ENCODE measurements around the gene MED8.
"Not testable (repeated sequence)": the region's sequence is repeated elsewhere in the genome, so short reads cannot be mapped to it uniquely, and the experiment has no call there.

The MED8 gene

GRCh38 chr1:43382027-43382779 is 7.4 kb downstream of the MED8 start:
- no peak for ATAC-seq

DNA sequence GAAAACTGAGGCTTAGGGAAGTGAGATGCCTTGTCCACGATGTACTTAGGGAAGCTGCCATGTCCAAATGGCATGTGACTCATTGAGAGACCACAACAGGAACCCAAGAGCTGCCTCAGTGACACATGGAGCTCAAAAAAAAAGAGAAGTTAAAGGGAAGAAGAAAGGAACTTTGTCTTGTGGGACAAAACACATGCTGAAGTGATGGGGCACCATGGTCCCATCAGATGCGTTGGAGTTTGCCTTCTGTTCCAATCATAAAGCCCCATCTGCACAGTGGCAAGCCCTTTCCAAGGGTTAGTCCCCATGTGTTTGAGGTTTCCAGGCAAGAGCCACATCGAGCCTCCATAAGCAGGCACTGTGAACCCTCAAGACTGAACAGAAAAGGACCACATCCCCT is 8.0 kb downstream of the MED8 start:
- no peak for ATAC-seq

GRCh38 chr1:43379476-43379875 is 10.1 kb downstream of the MED8 start:
- no peak for ATAC-seq

GRCh38 chr1:43377831-43378230 is 11.8 kb downstream of the MED8 start:
- no peak for ATAC-seq

DNA sequence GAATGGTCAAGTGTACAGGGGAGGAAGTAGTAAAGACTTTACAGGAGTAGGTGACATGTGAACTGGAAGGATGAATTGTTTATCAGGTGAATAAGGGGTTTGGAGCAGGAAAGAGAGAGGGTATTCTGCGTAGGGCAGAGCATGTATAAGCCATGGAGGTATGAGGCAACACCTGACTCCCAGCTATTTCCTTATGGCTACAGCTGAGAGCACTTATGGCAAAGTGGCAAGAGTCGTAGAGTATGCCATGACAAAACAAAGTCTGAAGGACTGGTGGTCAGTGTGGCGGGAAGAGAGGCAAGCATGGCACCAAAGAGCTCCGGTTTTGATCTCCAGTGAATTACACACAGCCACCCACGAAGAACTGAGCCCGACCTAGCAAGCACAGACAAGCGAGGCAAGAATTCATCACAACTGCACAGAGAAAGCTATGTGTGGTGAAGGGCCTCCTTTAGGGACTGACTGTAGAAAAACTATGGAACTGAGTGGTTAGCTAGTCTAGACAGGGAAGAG is 12.8 kb downstream of the MED8 start:
- ATAC-seq, result no peak

DNA sequence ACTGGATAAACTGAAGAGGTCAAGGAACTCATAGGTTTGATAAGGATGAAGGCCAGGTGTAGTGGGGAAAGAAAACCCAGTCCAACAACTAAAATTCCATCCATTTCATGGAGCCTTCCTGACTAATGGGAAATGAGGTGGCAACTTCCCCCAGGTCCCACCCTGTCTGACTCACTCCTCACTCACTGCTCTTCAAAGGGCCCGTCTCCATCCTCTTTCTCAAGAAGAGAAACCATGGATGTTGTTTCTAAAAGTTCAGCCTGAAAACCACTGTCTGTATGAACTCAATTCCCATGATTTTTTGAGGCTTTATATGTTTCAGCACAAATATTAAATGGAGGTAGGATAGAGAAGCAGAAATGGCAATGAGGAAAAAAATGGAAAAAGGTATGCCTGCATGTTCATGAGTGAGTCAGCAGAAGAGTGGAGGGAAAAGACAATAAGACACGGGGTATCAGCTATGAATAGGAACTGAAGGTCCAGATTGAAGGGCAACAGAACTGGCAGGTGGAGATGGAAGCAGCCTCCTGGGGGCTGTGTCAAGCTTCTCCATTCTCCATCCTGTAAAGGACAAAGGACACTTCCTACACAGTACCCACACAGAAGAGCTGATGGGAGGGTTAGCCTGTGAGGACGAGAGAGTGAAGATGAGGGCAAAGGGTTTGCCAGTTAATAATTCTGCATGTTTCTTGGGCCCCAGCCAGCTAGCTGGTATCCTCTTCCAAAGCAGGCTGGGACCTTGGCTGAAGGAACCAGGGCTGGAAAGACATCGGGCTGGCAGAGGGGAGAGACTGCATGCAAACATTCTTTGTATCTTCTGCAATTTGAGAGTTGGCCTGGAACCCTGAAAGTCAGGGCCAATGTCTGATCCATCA is 16.3 kb downstream of the MED8 start:
- ATAC-seq, result no peak

GRCh38 chr1:43372172-43372571 is 17.4 kb downstream of the MED8 start:
- no peak for ATAC-seq

DNA sequence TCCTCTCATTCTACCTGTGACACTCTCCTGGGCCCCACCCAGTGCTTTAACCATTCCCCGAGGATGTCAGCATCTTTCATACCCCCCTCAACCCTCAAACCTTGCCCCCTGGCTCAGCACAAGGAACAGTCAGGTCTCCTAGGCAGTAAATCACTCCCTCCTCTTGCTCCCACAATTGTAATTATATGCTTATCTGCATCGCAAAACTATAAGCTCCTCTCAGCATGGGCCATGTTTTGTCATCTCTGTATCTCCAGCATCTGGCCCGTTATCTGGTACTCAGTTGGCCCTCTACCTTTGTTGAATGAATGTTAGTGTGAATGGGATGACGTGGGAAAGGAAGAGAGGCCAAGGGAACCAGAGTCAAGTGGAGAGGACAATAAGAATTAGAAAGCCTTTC is 19.0 kb downstream of the MED8 start:
- no peak for ATAC-seq

GRCh38 chr1:43369779-43370178 is 19.8 kb downstream of the MED8 start:
- not testable (repeated sequence) for ATAC-seq

GRCh38 chr1:43368646-43369020 is 21.0 kb downstream of the MED8 start:
- ATAC-seq, result no peak

DNA sequence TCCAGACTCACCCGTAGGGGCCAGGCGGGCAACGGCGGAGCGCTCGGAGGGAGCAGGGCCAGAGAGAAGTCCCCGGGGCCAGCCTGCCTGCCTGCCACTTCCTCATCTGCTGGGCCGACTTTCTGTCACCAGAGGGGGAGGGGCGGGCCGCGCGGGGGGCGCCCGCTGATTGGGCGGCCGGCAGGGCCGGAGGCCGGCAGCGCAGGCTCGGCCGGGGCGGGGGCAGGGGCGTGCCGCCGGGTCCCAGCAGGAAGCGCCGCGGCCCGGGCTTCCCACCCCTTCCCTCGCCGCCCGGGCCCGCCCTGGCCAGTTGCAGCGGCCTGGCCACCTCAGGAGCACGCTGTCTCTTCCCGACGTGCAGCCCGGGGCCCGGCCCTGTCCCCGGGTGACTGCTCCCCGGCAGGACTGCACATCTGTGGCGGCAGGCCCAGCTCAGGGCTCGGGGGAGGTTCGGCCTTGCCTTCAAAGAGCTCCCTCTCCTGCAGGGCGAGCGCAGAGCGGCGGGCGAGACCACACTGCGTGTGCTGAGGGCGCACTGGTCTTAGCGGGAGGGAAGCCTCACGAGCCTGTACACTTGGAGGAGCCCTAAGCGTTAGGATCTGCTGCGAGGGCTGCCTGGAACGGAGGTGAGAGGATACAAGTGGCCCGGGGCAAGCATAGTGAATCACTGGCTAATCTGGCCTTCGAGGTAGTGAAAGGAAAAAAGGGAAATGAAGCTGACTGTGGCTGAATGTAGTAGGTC is 21.5 kb downstream of the MED8 start, which contains the start of gene ELOVL1:
Gene ELOVL1 (minus strand): TSS at position 108 of the 742 bp plus-strand sequence. CDS start 2,402 bp downstream, outside the sequence.
- ATAC-seq, result peak; percentile 85

GRCh38 chr1:43367026-43367903 is 22.3 kb downstream of the MED8 start:
- ATAC-seq, result peak; percentile 55 to 59

GRCh38 chr1:43366601-43367025 is 23.0 kb downstream of the MED8 start:
- no peak for ATAC-seq

GRCh38 chr1:43366179-43366578 is 23.4 kb downstream of the MED8 start:
- no peak for ATAC-seq

DNA sequence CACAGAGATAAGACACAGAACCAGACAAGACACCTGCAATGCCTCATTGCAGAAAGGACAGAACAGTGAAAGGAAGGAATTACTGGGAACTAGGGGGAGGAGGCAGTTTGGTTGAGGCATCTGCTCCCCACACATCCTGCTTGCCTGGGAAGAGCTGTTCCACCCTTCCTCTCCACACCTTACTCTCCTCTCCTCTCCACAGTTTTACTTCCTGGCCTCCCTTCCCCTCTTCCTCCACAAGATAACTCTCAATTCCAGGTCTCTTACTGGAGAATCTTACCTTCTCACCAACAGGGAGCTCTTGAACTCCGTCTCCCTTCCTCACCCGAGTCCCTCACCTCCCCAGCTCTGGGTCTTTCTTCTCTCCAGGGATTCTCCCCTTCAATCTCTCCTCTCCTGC is 23.9 kb downstream of the MED8 start:
- no peak for ATAC-seq

DNA sequence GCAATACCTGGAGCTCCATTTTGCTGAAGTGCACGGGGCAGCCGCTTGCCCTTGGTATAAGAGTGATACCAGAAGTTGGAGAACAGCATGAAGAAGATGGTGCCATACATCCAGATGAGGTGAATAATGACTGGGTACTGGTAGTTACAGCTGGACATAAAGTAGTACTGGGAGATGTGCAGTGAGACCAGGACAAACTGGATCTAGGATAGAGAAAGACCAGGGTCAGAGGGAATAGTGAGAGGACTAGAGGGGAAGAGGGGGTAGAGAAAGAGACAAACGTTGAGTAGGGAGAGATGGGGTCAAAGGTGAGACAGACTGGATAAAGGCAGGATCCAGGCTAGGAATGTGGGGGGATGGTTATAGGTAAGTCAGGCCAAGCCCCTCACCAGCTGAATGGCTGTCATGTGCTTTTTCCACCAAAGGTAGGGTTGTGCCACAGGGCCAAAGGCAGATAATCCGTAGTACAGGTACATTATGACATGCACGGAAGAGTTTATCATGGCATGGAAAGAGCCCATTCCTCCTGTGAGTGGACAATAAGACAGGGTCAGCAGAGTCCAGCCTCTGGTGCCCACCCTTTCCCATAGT is 25.6 kb downstream of the MED8 start:
- ATAC-seq, result no peak

DNA sequence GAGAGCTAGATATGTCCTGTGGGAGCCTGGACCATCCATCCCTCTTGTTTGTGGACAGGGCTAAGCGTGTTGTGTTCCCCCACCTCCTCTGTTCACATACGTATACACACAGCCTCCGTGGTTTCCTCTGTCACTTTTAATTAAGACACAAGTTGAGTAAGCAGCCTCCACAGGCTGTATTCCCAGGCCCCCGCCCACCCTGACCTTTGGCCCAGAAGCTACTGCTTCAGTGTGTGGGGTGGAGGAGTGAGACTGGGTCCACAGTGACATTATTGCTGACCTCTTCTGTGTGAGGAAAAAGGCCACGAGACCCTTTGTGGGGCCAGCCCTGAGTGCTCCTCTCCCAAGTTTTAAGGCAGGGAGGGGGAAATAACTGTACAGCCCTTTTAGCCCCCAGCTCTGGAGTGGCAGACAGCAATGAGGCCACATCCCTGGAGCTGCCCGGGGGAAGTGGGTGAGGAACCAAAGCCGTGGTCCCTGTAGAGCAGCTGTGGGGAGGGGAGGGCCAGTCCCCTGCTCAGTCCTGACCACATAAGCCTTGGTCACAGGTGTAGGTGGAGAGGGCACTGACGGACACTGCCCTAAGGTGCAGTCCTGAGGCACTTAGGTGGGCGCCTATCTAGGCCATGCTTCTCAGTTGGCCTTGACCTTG is 26.2 kb downstream of the MED8 start:
- ATAC-seq, result no peak

- no peak for ATAC-seq
These were observed 29.0 kb downstream of the MED8 start for GRCh38 chr1:43360616-43361015.

DNA sequence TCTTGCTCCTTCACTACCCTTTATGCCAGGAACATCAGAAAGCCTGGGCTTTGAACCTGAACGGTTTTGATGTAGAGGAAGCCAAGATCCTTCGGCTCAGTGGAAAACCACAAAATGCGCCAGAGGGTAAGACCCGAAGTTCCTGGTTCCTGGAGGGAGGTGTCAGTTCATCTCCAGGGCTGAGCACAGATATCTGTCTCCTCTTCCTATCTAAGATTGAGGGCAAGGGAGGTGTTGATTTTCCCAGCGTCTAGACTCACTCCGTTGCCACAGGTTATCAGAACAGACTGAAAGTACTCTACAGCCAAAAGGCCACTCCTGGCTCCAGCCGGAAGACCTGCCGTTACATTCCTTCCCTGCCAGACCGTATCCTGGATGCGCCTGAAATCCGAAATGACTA is 29.9 kb downstream of the MED8 start:
- no peak for ATAC-seq

DNA sequence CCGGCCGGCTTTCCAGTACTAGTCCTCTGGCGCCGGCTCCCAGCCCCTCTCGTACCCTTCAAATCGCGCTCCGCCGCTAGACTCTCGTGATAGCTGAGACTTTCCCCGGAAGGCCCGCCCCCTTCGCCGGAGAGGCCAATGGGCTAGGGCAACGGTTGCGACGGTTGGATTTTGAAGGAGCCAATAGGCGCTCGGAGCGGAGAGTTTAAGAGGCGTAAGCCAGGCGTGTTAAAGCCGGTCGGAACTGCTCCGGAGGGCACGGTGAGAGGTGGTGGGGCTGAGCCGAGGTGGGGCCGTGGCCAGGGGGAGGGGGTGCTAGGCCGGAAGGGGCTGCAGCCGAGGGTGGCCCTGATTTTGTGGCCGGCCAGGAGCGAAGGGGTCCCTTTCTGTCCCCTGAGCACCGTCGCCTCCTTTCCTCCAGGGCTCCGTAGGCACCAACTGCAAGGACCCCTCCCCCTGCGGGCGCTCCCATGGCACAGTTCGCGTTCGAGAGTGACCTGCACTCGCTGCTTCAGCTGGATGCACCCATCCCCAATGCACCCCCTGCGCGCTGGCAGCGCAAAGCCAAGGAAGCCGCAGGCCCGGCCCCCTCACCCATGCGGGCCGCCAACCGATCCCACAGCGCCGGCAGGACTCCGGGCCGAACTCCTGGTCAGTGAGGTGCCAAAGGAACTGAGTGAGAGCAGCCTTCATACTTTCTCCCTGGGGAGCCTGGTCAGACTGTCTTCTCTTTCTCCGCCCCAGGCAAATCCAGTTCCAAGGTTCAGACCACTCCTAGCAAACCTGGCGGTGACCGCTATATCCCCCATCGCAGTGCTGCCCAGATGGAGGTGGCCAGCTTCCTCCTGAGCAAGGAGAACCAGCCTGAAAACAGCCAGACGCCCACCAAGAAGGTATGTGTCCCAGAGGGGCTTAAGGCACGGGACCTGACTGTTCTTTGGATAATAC is 30.6 kb downstream of the MED8 start, which contains the start of gene CDC20:
Gene CDC20 (plus strand): TSS at position 236 of the 948 bp plus-strand sequence. CDS start 235 bp downstream, at position 471.
- peak; percentile 98 to 99 for ATAC-seq

All from activated CD4-positive, CD25-positive, alpha-beta regulatory T cell treated with anti-CD3 and anti-CD28 coated beads, Interleukin-2, amount 50 U/mL, for 24 hours (primary cell).